Hematopoietic multipotent progenitor cell treated with erythropoietin and hydrocortisone succinate and interleukin-3 and kit ligand, for 8 days (in vitro differentiated cells): Measurements from ENCODE around the gene ACTL7A.
A peak's percentile ranks its signal among the peaks of the same experiment; 100 is the strongest.
"Not testable (repeated sequence)": the region's sequence is repeated elsewhere in the genome, so short reads cannot be mapped to it uniquely, and the experiment has no call there.

Source experiments
- DNase-seq: peaks from one replicate; pipeline ENCODE4 v3.0.0-alpha.2; 2015

Gene ACTL7A

DNA sequence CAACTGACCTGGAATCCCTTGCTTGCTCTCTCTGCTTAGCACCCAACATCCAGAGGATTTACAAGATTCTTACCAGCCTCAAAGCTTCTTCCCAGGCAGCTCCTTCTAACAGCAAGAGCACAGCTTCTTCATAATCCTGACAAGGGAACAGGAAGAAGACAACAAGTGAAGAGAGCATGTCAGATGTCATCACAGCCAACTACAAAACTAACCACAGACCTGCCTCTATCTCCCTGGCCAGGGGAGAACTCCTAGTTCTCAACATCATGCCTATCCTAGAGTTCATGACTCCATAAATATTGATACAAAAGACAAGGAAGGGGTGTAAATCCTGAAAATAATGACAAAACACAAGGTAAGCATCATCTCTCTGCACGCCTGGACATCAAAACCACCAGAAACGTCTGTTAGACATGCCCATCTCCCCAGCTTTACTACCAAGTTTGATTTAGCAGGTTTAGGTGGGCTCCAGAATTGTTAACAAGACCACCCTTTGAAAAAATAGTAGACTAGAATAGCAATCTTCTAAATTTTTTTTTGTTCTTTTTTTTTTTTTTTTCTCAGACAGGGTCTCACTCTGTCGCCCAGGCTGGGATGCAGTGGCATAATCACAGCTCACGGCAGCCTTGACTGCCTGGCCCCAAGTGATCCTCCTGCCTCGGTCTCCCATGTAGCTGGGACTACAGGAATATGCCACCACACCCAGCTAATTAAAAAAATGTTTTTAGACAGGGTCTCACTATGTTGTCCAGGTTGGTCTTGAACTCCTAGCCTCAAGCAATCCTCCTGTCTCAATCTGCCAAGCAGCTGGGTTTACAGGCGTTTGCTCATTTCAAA, 20.2 kb downstream of the ACTL7A start:
- no peak for DNase-seq

DNA sequence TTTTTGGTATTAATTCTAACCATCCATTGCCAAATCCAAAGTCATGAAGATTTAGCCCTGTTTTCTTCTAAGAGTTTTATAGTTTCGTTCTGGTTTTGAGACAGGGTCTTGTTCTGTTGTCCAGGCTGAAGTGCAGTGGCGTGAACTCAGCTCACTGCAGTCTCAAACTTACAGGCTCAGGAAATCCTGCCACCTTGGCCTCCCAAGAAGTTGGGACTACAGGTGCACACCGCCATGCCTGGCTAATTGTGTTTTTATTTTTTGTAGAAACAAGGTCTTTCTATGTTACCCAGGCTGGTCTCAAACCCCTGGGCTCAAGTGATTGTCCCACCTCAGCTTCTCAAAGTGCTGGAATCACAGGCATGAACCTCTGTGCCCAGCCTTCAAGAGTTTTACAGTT, 21.0 kb downstream of the ACTL7A start:
- DNase-seq: no peak

DNA sequence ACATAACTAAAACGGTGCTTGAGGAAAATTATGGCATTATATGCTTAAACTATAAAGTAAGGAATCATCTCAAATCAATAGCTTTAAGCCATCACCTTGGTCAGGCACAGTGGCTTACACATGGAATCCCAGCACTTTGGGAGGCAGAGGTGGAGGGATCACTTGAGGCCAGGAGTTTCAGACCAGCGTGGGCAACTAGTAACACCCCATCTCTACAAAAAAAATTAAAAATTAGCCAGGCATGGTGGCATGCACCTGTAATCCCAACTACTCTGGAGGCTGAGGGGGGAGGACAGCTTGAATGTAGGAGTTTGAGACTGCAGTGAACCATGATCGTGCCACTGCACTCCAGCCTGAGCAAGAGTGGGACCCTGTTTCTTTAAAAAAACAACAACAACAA, 22.6 kb downstream of the ACTL7A start:
- no peak for DNase-seq

DNA sequence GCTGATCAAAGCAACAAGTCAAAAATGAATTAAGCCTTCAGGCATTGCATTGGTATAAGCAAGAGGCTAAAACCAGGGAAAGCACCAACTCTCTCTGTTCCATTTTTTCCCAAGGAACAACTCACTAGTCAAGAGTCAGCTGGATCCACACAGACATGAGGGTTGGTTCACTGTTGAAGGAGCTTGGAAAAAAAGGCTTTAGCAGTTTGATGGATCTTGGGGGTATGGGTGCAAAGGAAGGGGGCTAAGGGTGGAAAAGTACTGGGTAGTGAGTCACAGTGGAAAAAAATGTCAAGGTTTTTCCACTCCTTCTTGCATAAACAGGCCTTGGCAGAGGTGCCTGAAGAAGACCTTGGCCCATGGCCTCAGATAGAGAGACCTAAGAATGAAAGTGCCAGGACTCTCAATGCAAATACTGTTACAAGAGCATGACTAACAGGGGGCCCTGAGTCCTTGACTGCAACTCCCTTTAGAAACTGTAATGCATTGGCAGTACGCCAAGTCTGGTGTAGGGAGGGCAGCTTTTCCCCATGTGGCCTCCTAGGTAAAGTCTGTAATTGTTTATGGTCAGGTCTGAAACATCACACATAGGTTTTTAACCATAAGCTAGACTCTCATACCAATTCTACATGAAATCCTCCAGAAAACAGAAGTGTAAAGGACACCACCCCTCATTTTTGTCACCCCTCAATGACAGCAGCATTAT, 23.7 kb downstream of the ACTL7A start:
- DNase-seq: peak; percentile 86

DNA sequence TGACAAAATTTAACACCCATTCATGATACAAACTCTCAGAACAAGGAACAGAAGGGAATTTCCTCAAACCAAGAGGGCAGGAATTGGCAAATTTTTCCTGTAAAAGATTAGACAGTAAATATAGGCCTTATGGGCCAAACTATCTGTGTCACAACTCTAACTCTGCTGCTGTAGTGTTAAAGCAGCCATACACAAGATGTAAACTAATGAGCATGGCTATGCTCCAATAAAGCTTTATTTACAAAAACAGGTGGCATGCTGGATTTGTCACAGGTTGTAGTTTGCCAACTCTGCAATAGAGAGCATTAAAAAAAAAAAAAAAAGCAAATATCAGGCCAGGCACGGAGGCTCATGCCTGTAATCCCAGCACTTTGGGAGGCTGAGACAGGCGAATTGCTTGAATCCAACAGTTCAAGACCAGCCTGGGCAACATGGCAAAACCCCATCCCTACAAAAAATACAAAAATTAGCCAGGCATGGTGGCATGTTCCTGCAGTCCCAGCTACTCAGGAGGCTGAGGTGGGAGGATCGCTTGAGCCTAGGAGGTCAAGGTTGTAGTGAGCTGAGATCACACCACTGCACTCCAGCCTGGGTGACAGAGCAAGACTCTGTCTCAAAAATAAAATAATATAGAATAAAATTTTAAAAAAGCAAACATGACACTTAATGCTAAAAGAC, 24.7 kb downstream of the ACTL7A start:
- not testable (repeated sequence) for DNase-seq

DNA sequence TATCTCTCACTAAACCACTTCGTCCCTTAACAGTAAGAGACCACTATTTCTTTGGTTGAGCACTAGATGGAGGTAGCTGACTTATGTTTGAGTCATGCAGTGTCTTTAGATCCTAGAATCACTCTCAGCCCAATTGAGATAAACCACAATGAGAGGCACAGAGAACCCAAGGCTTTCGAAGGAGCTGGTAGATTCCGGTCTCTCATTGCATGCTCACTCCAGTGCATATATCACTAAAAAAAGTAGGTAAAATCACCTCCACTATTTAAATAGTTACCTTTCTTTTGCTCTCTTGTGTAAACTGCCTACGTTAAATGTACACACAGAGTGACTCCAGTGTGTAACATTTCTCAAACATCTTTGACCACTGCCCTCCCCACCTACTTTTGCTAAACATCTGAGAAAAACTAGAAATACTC, 27.6 kb downstream of the ACTL7A start:
- DNase-seq: peak; percentile 25

DNA sequence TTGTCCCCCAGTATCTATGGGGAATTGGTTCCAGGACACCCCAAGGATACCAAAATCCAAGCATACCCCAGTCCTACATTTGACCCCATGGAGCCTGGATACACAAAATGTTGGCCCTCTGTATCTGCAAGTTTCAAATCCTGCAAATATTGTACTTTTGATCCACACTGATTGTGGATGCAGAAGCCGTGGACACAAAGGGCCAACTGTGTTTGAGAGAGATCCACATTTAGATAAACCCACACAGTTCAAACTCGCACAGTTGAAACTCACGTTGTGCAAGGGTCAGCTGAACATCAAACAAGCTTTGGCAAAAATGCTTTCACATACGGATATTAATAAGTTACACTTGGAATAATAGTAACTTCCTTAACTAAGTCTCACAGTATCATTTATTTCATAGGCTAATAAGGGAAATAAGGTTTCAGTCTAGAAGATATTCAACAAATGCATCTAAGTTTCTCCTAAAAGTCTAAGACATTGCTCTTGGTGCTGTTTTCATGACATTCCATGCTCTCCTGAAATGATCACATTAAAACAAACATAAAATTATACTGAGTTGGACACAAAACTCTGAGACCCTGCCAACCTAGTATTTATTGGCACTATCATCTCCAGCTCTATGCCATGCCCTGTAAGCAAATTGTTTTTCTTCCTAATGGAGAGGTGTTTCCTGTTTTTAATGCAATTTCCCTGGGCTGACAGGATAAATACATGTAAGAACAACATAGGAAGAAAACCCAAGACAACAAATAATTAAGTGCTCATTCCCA, 32.3 kb downstream of the ACTL7A start:
- DNase-seq: no peak

- DNase-seq: no peak
These were observed 35.4 kb downstream of the ACTL7A start for GRCh38 chr9:108897324-108898096.

- not testable (repeated sequence) for DNase-seq
These were observed 37.1 kb downstream of the ACTL7A start for GRCh38 chr9:108899023-108899695.

DNA sequence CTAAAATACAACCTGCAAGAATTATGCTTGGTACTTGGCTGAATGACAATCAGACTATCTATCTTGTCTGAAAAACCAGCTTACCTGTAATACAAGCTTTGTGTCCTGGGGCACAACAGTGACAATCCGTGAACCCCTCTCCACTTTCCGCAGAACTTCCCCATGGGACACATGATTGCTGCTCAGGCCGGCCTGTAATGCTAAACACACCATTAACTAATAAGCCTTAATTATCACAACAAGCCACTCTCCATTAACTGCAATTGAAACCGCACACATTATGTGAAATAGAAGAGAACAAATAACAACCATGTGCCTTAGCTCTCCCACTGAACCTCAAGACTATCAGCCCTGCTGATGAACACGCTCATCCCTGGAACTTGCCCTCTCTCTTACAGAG, 38.1 kb downstream of the ACTL7A start:
- DNase-seq: no peak

DNA sequence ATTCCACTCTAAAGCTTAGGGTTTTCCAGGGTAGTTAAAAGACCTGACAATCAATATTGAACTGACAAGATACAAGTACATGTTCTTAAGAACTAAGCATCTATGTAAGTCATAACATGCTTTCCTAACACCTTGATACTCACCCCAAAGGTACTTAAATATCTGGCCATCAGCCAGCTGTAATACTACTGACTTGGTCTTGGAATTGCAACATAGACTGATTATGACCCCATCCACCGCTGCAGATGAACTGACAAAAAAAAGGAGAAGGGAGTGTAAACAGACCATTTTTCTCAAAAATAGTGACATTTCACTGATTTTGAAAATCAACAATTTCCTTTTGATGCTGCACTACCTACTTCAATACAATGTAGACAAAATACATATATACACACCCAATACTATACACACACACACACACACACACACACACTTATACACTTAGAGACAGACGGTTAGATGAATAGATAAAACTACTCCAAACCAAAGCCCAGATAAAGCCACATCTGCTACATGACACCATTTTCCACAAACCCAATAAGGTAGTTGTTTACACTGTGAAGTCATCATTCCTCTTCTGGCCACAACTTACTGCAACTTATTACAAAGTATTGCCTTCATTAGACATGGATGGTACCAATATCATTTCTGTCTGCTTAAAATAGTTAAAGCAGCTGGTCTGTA, 41.5 kb downstream of the ACTL7A start:
- DNase-seq: no peak

- DNase-seq: no peak
These were observed 42.1 kb downstream of the ACTL7A start for GRCh38 chr9:108904161-108904560.

DNA sequence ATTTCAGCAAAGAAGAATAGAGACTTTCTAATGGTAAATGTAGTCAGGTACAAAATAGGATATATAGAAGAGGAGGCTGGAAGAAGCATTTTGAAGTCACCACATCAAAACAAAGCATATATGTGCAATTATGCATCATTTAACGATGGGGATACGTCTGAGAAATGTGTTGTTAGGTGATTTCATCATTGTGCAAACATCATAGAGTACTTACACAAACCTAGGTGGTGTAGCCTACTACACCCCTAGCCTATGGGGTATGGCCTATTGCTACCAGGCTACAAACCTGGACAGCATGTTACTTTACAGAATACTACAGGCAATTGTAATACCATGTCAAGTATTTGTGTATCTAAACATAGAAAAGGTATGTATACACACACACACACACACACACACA, 43.4 kb downstream of the ACTL7A start:
- DNase-seq: no peak

- DNase-seq: no peak
These were observed 48.3 kb downstream of the ACTL7A start for GRCh38 chr9:108910402-108910801.

DNA sequence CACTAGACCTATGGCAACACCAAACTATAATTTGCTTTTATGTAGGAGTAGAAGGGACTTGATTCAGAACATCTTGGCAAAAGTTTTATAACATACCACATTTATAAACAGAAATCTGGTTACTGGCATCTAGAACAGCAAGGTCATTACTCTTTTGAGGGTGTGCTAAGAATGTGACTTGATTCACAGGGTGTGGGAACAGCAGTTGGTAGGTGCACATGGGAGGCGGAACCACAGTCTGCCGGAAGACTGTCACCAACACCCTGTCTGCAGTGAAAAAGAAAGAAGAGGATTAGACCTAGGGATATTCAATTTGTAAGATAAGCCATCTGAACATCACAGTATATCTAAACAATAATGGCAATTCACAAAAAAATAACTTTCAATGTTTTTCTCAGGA, 48.8 kb downstream of the ACTL7A start:
- no peak for DNase-seq

DNA sequence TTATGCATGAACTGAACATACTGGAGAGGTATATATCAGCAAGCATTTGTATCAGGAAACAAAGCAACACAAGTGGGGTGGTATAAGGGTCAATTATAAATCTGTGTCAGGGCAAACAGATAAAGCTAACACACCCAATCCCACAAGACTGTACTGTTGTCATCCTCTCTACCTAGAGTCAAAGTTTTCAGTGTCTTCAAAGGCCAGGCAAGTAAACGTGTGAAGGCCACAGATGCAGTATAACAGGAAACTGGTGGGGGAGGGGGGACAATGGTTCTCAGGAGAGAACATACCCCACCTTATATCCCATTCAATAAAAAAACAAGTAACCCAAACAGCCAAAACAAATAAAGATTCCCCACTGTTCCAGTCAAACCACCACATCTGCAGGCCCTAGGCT, 49.8 kb downstream of the ACTL7A start:
- no peak for DNase-seq
